Lower leg skin (tissue), 3 donors: ENCODE measurements around the gene UBAP1.
"Not testable (repeated sequence)": the region's sequence is repeated elsewhere in the genome, so short reads cannot be mapped to it uniquely, and the experiment has no call there.

ENCODE experiments used
- POLR2A ChIP-seq, 2 donors: fragments of 450-650 bp; IDR thresholded peaks; one replicate each; pipeline ENCODE4 v1.6.1; 2016 to 2017; ENCODE audit warnings: antibody characterized with exemption in 2 of 2, mild to moderate bottlenecking in 1 of 2, moderate library complexity in 1 of 2
- TF ChIP-seq, protein P1 (sequence below), 3 donors: fragments of 450-650 bp; IDR thresholded peaks; one replicate each; pipeline ENCODE4 v1.5.1; 2016; ENCODE audit warnings: antibody characterized with exemption in 3 of 3, mild to moderate bottlenecking in 3 of 3, moderate library complexity in 2 of 3

DNA sequence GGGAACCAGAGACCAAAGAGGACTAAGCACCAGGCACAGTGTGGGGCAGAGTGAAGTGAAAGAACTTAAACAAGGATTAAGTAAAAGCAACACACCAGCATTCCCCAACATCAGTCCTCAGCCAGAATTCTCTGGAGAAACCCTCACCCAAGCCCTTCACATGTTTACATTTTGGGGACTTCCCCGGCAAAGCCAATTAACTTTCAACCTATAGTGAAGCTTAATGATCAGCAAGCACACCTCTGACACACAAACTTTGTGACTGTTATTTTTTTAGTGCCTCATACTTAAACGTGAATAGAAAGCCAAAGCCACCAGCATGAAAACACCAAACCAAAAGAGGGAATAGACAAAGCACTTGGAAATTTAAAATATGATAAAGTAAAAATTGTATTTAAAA is 94.7 kb downstream of the UBAP1 start:
- TF ChIP-seq, protein P1, sequence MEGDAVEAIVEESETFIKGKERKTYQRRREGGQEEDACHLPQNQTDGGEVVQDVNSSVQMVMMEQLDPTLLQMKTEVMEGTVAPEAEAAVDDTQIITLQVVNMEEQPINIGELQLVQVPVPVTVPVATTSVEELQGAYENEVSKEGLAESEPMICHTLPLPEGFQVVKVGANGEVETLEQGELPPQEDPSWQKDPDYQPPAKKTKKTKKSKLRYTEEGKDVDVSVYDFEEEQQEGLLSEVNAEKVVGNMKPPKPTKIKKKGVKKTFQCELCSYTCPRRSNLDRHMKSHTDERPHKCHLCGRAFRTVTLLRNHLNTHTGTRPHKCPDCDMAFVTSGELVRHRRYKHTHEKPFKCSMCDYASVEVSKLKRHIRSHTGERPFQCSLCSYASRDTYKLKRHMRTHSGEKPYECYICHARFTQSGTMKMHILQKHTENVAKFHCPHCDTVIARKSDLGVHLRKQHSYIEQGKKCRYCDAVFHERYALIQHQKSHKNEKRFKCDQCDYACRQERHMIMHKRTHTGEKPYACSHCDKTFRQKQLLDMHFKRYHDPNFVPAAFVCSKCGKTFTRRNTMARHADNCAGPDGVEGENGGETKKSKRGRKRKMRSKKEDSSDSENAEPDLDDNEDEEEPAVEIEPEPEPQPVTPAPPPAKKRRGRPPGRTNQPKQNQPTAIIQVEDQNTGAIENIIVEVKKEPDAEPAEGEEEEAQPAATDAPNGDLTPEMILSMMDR (IDR thresholded peaks at IDR 0.05), result not testable (repeated sequence)
- not testable (repeated sequence) for TF ChIP-seq POLR2A (IDR thresholded peaks at IDR 0.05)
